ENCODE results near the gene ABTB1.

ABTB1 gene

DNA sequence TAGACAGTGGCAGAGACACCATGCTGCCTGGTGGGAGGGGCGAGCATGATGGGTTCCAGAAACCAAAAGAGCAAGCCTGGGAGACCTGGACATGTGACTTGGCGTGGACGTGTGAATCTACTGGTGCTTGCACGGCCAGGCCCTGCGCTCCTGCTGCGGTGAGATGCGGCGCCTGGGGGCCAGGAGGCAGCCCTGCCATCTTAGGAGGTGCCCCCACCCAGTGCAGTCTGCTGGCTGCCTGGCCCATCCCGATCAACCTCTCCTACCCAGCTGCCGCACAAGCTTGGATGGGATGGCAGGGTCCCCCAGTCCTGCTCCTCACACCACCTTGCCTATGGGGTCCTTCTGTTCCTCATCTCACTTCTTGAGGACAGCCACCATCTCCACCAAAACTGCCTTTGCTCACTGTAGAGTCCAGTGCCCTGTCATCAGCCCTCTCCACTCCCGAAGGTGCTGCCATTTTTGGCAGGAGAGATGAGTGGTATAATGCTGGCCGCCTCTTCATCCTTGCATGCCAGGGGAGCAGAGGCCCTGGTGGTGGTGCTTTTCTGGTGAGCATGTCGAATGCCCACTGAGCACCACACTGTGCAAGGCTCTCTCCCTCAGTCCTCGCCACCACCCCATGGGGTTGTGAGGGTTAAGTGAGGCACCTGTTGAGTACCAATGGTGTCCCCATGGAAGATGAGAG, 3.1 kb upstream of the ABTB1 start:
- no peaks in the 10 kb centered on the region for H3K27me3 ChIP-seq (ENCODE audit: control insufficient read depth in 1 of 2, insufficient read depth in 1 of 2, low read length in 2 of 2)
- H3K14ac ChIP-seq (ENCODE audit: low read length in 2 of 2) = no peak overlapping the region
- no peak overlapping the region for H3K27ac ChIP-seq (ENCODE audit: low read length, poor library complexity, severe bottlenecking)
- no peak overlapping the region for H2BK5ac ChIP-seq (ENCODE audit: low read depth, low read length, poor library complexity, severe bottlenecking)
- no peaks in the 10 kb centered on the region for H3K9me3 ChIP-seq (ENCODE audit: control insufficient read depth, low read length)
- H2AFZ ChIP-seq (ENCODE audit: low read depth, low read length) = no peak overlapping the region
- no peak overlapping the region for H4K8ac ChIP-seq (ENCODE audit: low read length)
- no peak overlapping the region for H2BK12ac ChIP-seq (ENCODE audit: low read length in 2 of 2)
- peaks cover 13% of the 10 kb centered on the region for H3K79me1 ChIP-seq (replicated peaks; ENCODE audit: low read length, poor library complexity, severe bottlenecking)
- no peak overlapping the region for H2BK120ac ChIP-seq (ENCODE audit: low read depth, low read length)
- WGBS = 92% methylated on average over 13 of the region's 14 CpGs
- no peak overlapping the region for H3K18ac ChIP-seq (ENCODE audit: low read depth in 1 of 2, low read length in 2 of 2)
- H4K91ac ChIP-seq (ENCODE audit: low read length) = no peak overlapping the region
- no peak for DNase-seq
- H3K36me3 ChIP-seq (ENCODE audit: control insufficient read depth in 1 of 2, insufficient read depth in 2 of 2, low read depth in 1 of 2, low read length in 2 of 2) = peaks cover 3 to 4% of the 10 kb centered on the region in 2 experiments
- H3K4me3 ChIP-seq (ENCODE audit: insufficient read depth in 1 of 2, low read depth in 1 of 2, low read length in 2 of 2) = no peak overlapping the region
- no peak overlapping the region for H3K4ac ChIP-seq (ENCODE audit: low read depth in 1 of 2, low read length in 2 of 2)
- H2BK15ac ChIP-seq (ENCODE audit: low read depth, poor library complexity, severe bottlenecking) = no peak overlapping the region
- H3K4me1 ChIP-seq (ENCODE audit: control insufficient read depth, insufficient read depth, low read depth, low read length) = peaks cover 21% of the 10 kb centered on the region
- H3K9ac ChIP-seq (ENCODE audit: low read length) = no peak overlapping the region
- H3K4me2 ChIP-seq (ENCODE audit: low read length, poor library complexity, severe bottlenecking) = no peak overlapping the region
- no peak overlapping the region for H2AK5ac ChIP-seq (ENCODE audit: low read length, severe bottlenecking)
- no peak overlapping the region for H3K23ac ChIP-seq (ENCODE audit: low read length in 2 of 2)

GRCh38 chr3:127670229-127670559, 2.6 kb upstream of the ABTB1 start:
- Histone ChIP-seq H4K8ac (ENCODE audit: low read length) (no peak overlapping the region), H3K36me3 (ENCODE audit: control insufficient read depth in 1 of 2, insufficient read depth in 2 of 2, low read depth in 1 of 2, low read length in 2 of 2) (peaks cover 6 to 7% of the 10 kb centered on the region in 2 experiments), H3K27me3 (ENCODE audit: control insufficient read depth in 1 of 2, insufficient read depth in 1 of 2, low read length in 2 of 2) (no peaks in the 10 kb centered on the region), H2BK5ac (ENCODE audit: low read depth, low read length, poor library complexity, severe bottlenecking) (no peak overlapping the region), H3K4me2 (ENCODE audit: low read length, poor library complexity, severe bottlenecking) (no peak overlapping the region), H3K4me1 (ENCODE audit: control insufficient read depth, insufficient read depth, low read depth, low read length) (peaks cover 23% of the 10 kb centered on the region), H3K4me3 (ENCODE audit: insufficient read depth in 1 of 2, low read depth in 1 of 2, low read length in 2 of 2) (no peak overlapping the region), H3K79me1 (replicated peaks; ENCODE audit: low read length, poor library complexity, severe bottlenecking) (peaks cover 16% of the 10 kb centered on the region), H3K9me3 (ENCODE audit: control insufficient read depth, low read length) (no peaks in the 10 kb centered on the region), H2AK5ac (ENCODE audit: low read length, severe bottlenecking) (no peak overlapping the region), H4K91ac (ENCODE audit: low read length) (no peak overlapping the region), H3K18ac (ENCODE audit: low read depth in 1 of 2, low read length in 2 of 2) (no peak overlapping the region), H3K4ac (ENCODE audit: low read depth in 1 of 2, low read length in 2 of 2) (no peak overlapping the region), H2AFZ (ENCODE audit: low read depth, low read length) (no peak overlapping the region), H3K9ac (ENCODE audit: low read length) (no peak overlapping the region), H3K14ac (ENCODE audit: low read length in 2 of 2) (no peak overlapping the region), H2BK120ac (ENCODE audit: low read depth, low read length) (no peak overlapping the region), H2BK15ac (ENCODE audit: low read depth, poor library complexity, severe bottlenecking) (no peak overlapping the region), H3K23ac (ENCODE audit: low read length in 2 of 2) (no peak overlapping the region), H3K27ac (ENCODE audit: low read length, poor library complexity, severe bottlenecking) (no peak overlapping the region), H2BK12ac (ENCODE audit: low read length in 2 of 2) (no peak overlapping the region)
- 100% methylated on average over 6 of the region's 7 CpGs for WGBS
- no peak for DNase-seq

DNA sequence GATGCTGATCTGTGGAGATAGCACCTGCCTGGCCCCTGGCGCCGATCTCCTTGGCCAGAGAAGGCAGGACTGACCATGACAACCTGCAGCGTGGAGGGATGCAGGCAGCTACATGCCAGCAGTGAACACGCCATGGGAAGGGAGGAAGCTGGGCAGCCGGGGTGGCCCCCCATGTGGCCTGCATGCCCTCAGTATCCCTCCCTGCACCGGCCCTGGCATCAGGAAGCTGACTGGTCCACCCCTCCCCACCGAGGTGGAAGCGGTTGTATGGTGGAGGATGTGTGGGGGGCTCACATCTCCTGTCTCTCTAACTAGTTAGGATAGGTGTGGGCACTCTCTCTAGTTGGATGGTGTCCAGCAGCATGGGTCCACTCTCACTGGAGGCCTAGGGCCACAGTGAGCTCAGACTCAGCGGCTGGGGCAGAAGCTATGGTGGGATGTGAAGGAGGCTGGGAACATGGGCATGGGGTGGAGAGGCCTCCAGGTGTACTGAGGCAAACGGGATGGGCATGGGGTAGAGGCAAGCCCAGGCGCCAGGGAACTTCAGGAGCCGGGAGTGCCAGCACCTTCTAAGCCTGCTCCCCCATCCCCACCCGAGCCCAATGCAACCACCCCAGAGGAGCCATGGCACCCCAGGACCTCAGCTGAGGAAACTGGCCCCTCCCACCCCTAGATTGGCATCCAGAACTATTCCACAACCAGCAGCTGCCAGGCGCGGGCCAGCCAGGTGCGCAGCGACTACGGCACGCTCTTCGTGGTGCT, 1.8 kb upstream of the ABTB1 start:
- H3K4me2 ChIP-seq (ENCODE audit: low read length, poor library complexity, severe bottlenecking) = no peak overlapping the region
- H2AFZ ChIP-seq (ENCODE audit: low read depth, low read length) = no peak overlapping the region
- H3K79me1 ChIP-seq (replicated peaks; ENCODE audit: low read length, poor library complexity, severe bottlenecking) = peaks cover 18% of the 10 kb centered on the region
- no peak overlapping the region for H2AK5ac ChIP-seq (ENCODE audit: low read length, severe bottlenecking)
- no peak overlapping the region for H3K4ac ChIP-seq (ENCODE audit: low read depth in 1 of 2, low read length in 2 of 2)
- H2BK15ac ChIP-seq (ENCODE audit: low read depth, poor library complexity, severe bottlenecking) = peak overlapping the region; percentile 31
- no peak overlapping the region for H2BK5ac ChIP-seq (ENCODE audit: low read depth, low read length, poor library complexity, severe bottlenecking)
- no peak overlapping the region for H3K27ac ChIP-seq (ENCODE audit: low read length, poor library complexity, severe bottlenecking)
- H4K8ac ChIP-seq (ENCODE audit: low read length) = no peak overlapping the region
- H4K91ac ChIP-seq (ENCODE audit: low read length) = no peak overlapping the region
- peaks cover 23% of the 10 kb centered on the region for H3K4me1 ChIP-seq (ENCODE audit: control insufficient read depth, insufficient read depth, low read depth, low read length)
- 98% methylated on average over 19 of the region's 20 CpGs for WGBS
- no peak overlapping the region for H2BK12ac ChIP-seq (ENCODE audit: low read length in 2 of 2)
- no peak for DNase-seq
- H3K9me3 ChIP-seq (ENCODE audit: control insufficient read depth, low read length) = no peaks in the 10 kb centered on the region
- no peaks in the 10 kb centered on the region for H3K27me3 ChIP-seq (ENCODE audit: control insufficient read depth in 1 of 2, insufficient read depth in 1 of 2, low read length in 2 of 2)
- no peak overlapping the region for H3K9ac ChIP-seq (ENCODE audit: low read length)
- no peak overlapping the region for H3K18ac ChIP-seq (ENCODE audit: low read depth in 1 of 2, low read length in 2 of 2)
- peaks cover 7 to 12% of the 10 kb centered on the region in 2 experiments for H3K36me3 ChIP-seq (ENCODE audit: control insufficient read depth in 1 of 2, insufficient read depth in 2 of 2, low read depth in 1 of 2, low read length in 2 of 2)
- H2BK120ac ChIP-seq (ENCODE audit: low read depth, low read length) = no peak overlapping the region
- no peak overlapping the region for H3K14ac ChIP-seq (ENCODE audit: low read length in 2 of 2)
- peak overlapping the region in 1 of 2 experiments; percentile 81 for H3K4me3 ChIP-seq (ENCODE audit: insufficient read depth in 1 of 2, low read depth in 1 of 2, low read length in 2 of 2)
- H3K23ac ChIP-seq (ENCODE audit: low read length in 2 of 2) = no peak overlapping the region
